Hypothalamus (tissue), 51 donors: ENCODE results near the gene STOML1.

ENCODE experiments used
- DNase-seq, 51 donors: peaks; one replicate each; lab custom pipeline; 2025; lab: John Stamatoyannopoulos, UW

STOML1 gene

GRCh38 chr15:73991726-73992593 is at the start of gene STOML1:
STOML1 (minus strand) TSS chr15:73992295; CDS start chr15:73992223, 72 bp downstream.
- DNase-seq: peak; percentile 37 to 92 (median 81)

- peak in 1 of 51 donors; percentile 13 for DNase-seq
These were observed 49.2 kb upstream of the STOML1 start for GRCh38 chr15:74041311-74041756.

GRCh38 chr15:74040109-74040850 is 48.2 kb upstream of the STOML1 start:
- DNase-seq: no peak

- no peak for DNase-seq
These were observed 47.5 kb upstream of the STOML1 start for GRCh38 chr15:74039656-74040010.

GRCh38 chr15:74038707-74039655 is 46.9 kb upstream of the STOML1 start:
- no peak for DNase-seq

- no peak for DNase-seq
These were observed 45.3 kb upstream of the STOML1 start for GRCh38 chr15:74037171-74038117.

GRCh38 chr15:74036271-74037170 is 44.4 kb upstream of the STOML1 start:
- DNase-seq: peak in 24 of 51 donors; percentile 2 to 55 (median 24)

- DNase-seq: no peak
These were observed 43.3 kb upstream of the STOML1 start for GRCh38 chr15:74035121-74036017.

- no peak for DNase-seq
These were observed 42.2 kb upstream of the STOML1 start for GRCh38 chr15:74034206-74034755.

- no peak for DNase-seq
These were observed 40.8 kb upstream of the STOML1 start for GRCh38 chr15:74032606-74033561.

GRCh38 chr15:74032046-74032445 is 40.0 kb upstream of the STOML1 start:
- no peak for DNase-seq

- no peak for DNase-seq
These were observed 36.6 kb upstream of the STOML1 start for GRCh38 chr15:74028646-74029045.

- no peak for DNase-seq
These were observed 35.6 kb upstream of the STOML1 start for GRCh38 chr15:74027688-74028087.

GRCh38 chr15:74025436-74025835 is 33.3 kb upstream of the STOML1 start:
- no peak for DNase-seq

- DNase-seq: no peak
These were observed 32.6 kb upstream of the STOML1 start for GRCh38 chr15:74024687-74025086.
